HG03521 (cell line): Measurements from ENCODE around the gene CCL25.
"Not testable (repeated sequence)": the region's sequence is repeated elsewhere in the genome, so short reads cannot be mapped to it uniquely, and the experiment has no call there.

Source experiments
- ATAC-seq: cut with Tn5 transposase; IDR thresholded peaks from one replicate; pipeline ENCODE4 v1.9.1; 2021; ENCODE audit warnings: mild to moderate bottlenecking, moderate library complexity; ENCODE audit not compliant: unreplicated experiment

The CCL25 gene, protein sequence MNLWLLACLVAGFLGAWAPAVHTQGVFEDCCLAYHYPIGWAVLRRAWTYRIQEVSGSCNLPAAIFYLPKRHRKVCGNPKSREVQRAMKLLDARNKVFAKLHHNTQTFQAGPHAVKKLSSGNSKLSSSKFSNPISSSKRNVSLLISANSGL

DNA sequence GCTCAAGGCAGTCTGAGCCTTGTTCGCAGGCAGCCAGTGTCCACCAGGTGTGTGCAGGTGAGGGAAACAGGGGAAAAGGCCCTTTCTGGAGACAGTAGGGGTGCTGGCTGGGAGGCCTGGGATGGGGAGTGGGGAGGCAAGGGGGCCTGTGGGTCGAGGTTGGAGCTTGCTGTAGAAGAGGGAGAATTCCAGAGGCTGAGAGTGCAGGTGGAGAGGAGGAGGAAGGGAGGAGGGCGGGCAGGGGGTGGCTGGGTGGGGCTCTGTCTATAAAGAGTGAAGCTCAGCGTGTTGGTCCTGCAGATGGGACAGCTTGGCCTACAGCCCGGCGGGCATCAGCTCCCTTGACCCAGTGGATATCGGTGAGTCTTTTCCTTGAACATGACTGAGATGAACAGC lies at the start of gene CCL25:
Gene CCL25, plus strand, starts transcription at position 297 of the 396 bp plus-strand sequence. CDS start 290 bp downstream, outside the sequence.
- no peak for ATAC-seq

DNA sequence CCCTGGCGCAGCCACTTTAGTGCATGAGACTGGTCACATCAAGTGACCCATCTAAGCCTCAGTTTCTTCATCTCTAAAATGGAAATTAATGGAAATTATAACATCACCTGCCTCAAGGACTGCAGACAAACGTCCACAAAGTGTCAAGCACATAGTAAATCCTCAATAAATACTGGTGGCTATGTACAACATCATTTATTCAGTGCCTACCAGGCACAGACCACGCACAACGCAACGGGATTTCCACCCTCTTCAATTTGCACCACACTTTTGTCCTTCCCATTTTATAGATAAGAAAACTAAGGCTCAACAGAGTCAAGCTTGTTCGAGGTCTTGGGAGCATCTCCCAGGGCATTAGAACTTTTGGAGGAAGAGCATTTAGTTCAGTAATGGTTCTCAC lies 48.6 kb upstream of the CCL25 start:
- ATAC-seq = no peak

DNA sequence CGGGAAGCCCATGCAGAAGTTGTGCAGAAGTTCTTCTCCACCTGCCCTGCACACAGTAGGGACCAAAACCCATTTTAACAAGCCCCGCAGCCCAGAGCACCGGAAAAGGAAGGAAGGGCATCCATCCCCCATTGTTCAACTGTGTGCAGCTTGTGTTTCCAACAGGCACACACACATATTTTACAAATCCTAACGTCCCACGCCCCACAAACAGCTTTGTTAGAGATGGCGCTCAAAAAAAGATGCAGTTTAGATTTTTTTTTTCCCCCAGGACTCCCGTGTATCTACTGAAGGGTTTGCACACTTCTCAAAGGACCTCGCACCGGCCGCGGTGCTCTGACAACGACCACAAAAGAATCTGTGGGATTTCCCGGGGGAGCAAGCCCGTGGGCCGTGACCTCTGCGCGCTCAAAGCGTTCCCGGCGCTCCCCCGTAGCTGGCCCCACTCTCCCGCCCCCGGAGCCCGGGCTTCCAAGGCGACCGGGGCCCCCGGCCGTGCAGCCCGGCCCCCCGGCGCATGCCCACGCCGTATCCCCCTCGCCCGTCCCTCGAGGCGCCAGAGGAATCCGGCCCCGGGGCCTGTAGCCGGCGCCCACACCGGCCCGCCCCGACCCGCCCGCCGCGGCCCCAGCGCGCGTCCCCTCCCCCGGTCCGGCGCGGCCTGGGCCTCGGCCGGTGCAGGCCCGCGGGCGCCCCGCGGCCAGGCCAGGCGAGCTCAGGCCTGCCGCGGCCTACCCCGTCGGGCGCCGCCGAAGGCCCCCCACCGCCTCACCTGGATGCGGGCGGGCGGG lies 47.6 kb upstream of the CCL25 start:
- ATAC-seq = peak; percentile 4

DNA sequence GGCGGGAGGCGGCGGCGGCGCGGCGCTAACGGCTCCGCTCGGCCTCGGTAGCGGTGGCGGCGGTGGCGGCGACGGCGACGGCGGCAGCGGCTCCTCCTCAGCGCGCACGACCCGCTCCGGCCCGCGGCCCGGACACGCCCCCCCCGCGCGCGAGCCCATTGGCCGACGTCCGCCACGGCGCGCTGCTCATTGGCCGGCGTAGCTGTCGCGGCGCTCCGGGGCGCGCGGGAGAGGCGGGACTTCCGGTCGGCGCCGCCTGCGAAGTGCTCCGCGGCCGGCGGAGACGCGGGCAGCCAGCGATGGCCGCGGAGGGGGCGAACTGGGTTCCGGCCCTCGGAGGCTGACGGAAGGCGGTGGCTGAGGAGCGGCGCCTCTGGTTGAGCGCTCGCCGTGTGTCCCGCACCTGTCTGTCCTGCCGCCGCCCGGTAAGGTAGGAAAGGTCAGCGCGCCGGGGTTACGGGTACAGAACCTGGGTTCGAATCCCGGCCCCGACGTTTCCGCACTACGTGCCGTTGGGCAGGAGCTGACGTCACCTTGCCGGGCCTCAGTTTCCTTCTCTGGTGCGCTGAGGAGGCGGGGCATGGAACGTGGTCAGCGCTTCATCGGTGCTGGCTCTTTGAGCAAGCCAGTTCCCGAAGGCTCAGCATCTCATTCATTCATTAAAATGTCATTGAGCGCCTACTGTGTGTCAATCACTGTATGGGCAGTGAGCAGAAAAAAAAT lies 46.9 kb upstream of the CCL25 start, which contains the start of gene ELAVL1:
Gene ELAVL1, minus strand, starts transcription at position 108 of the 723 bp plus-strand sequence. CDS start 13,826 bp downstream, outside the sequence.
- peak; percentile 77 for ATAC-seq

DNA sequence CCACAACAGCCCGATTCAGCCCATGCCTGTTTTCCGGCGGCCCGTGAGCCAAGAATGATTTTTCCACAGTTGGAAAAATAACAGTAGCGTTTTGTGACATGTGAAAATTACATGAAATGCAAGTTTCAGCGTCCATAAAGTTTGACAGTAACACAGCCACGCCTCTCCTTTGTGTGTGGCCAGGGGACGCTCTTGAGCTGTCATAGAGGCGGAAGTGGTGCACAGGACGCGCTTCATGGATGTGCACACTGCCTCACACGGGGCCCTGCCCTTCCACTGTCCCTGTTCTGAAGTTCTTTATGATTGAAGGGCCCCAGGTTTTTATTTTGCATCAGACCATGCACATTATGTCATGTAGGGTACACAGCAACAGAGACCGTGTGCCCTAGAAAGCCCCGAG lies 34.8 kb upstream of the CCL25 start:
- no peak for ATAC-seq

DNA sequence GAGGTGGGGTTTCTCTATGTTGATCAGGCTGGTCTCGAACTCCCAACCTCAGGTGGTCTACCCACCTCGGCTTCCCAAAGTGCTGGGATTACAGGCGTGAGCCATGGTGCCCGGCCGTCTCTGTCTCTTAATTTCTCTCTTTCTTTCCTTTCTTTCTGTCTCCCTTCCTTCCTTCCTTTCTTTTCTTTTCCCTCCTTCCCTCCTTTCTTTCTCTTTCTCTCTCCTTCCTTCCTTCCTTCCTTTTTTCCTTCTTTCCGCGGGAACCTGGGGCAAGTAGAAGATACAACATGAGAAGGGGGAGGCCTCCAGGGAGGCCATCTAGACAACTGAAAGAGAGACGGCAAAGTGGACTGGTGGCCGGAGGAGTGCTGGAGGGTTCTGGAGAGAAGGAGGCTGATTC lies 31.9 kb upstream of the CCL25 start:
- no peak for ATAC-seq

DNA sequence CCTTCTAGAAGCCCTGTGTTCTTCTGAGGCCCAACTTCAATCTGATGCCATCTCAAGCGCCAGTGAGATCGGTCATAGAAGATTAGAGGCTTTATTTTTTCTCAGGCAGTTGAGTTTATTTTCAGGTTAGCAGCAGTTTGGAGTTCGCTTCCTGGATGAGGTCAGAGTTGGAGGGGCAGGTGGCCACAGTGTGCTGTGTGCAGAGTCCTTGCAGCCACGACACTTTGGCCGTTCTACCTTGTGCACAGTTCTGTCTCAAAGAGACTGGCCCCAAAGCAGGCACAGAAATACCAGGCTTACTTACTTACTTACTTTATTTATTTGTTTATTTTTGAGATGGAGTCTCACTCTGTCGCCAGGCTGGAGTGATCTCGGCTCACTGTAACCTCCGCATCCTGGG lies 31.2 kb upstream of the CCL25 start:
- ATAC-seq = no peak

DNA sequence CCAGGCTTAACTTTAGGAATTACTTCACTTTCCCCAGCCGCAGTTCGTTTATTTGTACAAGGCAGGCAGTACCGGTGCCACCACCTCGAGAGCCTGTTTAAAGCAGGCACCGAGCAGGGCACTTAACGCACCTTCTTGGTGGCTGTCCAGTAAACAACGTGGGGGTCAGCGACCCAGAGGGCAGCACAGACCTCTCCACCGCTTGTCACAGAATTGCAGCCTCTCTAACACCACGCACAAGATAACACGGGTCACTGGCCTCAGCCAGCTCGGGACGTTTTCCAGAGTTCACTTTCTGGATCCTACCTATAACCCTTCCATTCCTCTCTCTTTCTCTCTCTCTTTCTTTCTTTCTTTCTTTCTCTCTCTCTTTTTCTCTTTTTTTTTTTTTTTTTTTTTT lies 30.3 kb upstream of the CCL25 start:
- no peak for ATAC-seq

DNA sequence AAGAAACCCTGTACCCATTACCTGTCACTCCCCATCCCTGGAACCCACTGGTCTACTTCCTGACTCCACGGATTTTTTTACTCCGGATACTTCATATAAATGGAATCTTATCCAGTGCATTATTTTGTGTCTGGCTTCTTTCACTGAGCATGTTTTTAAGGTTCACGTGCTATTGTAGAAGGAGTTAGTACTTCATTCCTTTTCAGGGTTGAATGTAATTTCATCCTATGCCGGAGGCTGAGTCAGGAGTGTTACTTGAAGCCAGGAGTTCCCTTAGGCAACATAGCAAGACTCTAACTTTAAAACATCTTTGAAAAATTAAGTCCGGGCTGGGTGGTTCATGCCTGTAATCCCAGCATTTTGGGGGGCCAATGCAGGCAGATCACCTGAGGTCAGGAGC lies 29.2 kb upstream of the CCL25 start:
- no peak for ATAC-seq

DNA sequence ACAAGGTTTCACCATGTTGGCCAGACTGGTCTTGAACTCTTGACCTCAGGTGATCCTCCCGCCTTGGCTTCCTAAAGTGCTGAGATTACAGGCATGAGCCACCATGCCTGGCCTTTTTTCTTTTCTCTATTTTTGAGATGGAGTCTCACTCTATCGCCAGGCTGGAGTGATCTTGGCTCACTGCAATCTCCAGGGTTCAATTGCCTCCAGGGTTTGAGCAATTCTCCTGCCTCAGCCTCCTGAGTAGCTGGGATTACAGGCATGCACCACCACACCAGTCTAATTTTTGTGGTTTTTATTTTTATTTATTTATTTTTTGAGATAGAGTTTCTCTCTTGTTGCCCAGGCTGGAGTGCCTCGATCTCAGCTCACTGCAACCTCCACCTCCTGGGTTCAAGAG lies 28.3 kb upstream of the CCL25 start:
- ATAC-seq = not testable (repeated sequence)

DNA sequence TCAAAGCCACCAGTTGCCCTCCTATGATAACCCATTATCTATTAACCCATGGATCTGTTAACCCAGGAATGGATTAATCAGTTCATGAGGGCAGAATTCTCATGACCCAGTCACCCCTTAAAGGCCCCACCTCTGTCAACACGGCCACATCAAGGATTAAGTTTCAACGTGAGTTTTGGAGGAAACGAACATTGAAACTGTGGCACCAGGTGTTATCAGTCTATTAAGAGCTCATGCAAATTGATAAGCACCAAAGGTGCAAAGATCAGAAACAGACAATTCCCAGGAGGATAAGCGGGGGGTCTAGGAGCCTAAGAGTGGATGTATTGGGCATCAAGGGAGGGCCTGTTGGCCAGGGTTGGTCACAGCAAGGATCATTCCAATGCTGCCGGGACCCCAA lies 27.2 kb upstream of the CCL25 start:
- ATAC-seq = no peak

DNA sequence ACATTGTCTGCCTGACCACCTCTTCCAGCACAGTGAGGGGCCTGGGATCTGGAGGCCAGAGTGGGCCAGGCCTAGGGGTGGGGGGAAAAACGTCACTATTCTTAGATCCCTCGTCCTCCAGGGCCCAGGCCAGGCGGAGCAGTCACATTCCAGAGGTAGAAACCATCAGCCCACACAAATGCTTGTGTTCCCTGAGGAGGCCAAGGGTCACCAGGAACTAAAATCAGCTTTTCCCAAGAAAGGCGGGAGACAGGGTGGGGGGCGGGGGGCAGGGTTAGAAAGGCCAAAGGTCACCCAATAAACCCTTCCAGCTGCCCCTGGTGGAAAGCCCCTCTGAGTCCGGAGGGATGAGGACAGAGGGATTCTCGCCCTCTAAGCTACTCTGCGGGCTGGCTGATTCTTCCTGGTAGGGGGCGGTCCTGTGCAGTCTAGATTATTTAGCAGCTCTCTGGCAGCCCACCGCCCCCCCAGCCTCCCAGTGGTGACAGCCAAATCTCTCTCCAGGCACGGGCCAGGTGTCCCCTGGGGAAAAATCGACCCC lies 23.5 kb upstream of the CCL25 start:
- ATAC-seq = no peak

DNA sequence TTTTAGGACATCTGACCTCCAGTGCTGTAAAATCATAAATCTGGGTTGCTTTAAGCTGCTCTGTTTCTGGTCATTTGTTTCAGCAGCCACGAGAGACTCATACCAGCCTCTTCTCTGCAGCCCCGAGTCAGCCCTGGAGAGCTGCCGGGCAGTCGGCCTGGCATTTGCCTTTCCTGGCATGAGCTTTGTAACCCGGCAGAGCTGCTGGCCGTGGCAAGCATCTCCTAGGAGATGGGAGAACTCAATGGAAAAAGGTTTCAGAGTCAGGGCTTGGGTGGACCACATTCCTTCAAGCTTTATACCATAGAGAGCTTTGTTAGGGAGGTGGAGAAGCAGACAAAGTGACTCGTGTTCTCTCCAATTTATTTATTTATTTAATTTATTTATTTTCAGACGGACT lies 21.6 kb upstream of the CCL25 start:
- ATAC-seq = no peak

DNA sequence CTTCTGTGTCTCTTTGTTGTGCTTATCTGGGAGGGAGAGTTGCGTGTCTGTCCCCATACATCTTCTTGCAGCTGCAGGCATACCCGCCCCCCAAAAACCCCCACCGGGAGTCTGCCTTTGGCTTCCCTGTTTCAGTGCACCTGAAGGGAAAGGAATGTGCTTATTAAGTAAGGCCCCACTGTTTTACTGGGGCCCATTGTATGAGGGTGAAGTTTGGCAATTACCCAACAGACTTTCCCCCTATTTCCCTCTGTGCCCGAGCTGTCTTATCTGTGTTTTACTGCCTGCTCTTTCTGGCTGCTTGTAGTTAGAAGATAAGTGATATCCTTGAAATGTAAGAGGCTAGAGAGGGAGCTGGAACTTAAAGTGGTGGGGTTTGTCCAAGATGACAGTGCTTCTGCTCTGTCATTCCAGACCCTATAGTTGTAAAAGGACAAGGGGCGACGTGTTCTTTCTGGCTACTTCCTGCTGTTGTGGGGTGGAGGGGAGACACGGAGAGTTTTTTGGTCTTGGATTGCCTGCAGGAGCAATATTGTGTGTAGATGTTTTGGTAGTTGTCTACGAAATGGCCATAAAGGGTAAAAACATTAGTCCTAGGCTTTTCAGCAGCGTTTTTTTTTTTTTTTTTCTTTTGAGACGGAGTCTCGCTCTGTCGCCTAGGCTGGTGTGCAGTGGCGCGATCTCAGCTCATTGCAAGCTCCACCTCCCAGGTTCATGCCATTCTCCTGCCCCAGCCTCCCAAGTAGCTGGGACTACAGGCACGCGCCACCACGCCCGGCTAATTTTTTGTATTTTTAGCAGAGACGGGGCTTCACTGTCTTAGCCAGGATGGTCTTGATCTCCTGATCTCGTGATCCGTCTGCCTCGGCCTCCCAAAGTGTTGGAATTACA lies 19.0 kb upstream of the CCL25 start:
- ATAC-seq = not testable (repeated sequence)

DNA sequence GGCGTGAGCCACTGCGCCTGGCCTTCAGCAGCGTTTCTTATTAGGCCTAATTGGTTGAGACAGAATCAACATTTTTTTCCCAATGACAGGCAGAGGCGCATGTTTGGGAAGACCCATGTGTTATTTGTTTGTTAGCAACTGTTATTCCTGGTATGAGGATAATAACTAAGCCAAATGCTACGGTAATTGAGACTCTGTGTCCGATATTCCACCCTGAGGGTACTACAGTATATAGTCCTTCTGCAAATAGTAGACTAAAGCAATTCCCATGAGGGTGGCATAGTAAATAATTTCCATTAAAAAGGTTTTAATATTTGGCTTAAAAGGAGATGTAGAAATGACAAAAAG lies 18.4 kb upstream of the CCL25 start:
- ATAC-seq = no peak

DNA sequence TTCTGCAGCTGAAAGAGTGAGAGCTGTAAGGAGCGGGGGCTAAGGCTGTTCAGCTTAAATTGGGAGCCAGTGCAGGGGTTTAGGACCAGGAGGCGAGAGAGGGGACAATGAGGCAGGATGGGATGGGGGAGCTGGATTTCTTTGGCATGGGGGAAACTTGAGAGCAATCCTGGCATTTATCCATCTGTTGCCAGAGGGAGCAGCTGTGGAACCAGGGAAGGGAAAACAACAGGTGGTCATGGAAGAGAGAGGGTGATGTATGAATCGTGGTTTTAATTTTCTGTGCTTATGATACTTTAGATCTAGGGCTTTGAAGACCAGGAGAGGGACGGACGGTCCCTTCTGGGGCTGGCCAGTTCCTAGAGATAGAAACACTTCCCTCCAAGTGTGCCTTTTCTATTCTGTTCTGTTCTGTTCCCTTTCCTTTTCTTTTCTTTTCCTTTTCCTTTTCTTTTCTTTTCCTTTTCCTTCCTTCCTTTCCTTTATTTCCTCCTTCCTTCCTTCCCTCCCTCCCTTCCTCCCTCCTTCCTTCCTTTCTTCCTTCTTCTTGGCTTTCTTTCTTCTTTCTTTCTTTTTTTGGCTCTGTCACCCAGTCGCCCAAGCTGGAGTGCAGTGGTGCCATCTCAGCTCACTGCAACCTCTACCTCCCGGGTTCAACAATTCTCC lies 16.0 kb upstream of the CCL25 start:
- no peak for ATAC-seq

DNA sequence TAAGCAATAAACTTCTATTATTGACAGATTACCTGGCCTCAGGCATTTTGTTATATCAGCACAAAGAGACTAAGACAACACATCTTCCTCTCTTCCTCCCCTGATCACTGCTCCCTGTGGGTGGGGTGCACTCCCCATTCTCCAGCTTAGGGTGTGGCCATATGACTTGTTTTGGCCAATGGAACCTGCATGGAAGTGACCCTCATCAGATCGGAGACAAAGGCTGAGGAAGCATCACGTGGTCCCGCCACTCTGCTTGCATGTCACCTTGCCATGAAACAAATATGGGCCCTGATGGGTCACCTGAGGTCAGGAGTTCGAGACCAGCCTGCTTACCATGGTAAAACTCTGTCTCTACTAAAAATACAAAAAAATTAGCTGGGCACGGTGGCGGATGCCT lies 13.7 kb upstream of the CCL25 start:
- no peak for ATAC-seq

DNA sequence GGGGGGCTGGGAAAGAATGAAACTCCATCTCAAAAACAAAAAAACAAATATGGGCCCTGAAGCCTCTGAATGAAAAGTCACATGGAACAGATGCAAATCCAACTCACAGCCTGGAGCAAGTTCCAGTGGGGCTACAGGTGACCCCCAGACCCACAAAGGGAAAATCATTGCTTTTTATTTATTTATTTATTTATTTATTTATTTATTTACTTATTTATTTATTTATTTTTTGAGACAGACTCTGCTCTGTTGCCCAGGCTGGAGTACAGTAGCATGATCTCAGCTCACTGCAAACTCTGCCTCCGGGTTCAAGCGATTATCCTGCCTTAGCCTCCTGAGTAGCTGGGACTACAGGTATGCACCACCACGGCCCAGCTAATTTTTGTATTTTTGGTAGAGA lies 13.3 kb upstream of the CCL25 start:
- ATAC-seq = no peak

DNA sequence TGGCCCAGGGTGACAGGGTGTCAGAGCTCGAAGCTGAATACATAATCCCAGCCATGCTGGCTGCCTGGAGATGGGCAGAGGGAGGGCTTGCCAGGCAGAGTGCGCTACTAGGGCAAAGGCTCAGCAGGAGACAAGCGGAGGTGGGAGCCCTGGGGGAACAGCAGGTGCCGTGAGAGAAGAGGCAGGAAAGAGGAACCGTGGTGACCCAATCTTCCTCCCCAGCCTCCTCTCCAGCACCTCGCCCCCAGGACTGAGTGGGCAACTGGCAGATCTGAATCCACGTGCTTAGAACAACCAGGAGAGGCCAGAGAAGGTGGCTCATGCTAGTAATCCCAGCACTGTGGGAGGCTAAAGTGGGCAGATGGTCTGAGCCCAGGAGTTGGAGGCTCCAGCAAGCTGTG lies 11.0 kb upstream of the CCL25 start:
- no peak for ATAC-seq

DNA sequence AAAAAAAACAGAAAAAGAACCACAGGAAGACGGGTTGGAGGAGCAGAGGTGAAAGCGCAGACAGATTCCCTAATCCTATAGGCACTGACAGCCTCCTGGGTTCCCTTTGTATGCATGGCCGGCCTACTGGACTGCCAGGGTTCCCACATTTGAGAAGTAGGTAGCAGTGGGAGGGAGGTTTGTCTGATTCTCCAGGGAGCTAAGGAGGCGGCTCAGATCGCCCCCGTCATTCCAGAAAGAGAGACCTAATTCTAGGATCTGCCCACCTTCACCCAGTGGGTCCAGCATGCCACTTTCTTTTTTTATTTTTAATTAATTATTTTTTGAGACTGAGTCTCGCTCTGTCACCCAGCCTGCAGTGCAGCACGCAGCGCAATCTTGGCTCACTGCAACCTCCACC lies 9.7 kb upstream of the CCL25 start:
- ATAC-seq = no peak
